GM18520 (cell line): ENCODE results near the gene AEN.

Source experiments
- ATAC-seq: cut with Tn5 transposase; IDR thresholded peaks from one replicate; pipeline ENCODE4 v1.9.1; 2021; ENCODE audit not compliant: unreplicated experiment

AEN gene

DNA sequence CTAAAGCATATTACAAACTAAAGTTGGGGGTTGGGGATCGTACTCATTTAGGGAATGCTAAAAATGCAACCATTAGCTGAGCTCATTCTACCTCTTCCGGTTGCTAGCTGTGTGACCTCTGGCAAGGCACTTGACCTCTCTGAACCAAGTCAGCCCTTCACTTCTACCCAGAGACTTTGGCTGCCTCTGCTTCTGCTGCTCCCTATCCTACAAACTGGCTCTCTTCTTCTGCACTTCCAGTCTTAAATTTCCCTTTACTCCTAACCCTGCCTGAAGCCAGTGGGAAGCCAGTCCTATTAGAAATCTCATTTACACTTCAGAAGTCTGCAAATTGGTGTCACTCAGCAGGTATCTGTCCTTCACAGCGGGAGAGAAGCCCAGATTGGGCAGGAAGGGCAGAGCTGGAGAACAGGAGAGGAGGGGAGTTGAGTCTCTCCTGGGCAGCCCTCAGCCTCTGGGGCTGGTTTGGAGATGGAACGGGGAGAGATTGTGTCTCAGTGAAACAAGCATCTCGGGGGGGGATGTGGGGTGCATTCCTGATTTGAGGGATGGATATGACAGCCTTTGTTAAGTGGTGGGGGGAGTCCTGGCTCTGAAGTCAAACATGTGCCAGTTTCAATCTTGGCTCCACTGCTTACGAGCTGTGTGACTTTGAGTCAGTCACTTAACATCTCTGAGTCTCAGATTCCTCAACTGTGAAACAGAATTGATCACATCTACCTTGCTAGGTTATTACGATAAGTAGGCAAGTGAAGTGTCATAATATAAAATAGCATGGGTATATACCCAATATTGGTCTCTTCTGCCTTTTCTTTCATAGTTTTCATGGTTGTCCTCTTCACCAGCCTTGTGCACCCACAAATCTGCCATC is 7.8 kb upstream of the AEN start:
- ATAC-seq: no peak

DNA sequence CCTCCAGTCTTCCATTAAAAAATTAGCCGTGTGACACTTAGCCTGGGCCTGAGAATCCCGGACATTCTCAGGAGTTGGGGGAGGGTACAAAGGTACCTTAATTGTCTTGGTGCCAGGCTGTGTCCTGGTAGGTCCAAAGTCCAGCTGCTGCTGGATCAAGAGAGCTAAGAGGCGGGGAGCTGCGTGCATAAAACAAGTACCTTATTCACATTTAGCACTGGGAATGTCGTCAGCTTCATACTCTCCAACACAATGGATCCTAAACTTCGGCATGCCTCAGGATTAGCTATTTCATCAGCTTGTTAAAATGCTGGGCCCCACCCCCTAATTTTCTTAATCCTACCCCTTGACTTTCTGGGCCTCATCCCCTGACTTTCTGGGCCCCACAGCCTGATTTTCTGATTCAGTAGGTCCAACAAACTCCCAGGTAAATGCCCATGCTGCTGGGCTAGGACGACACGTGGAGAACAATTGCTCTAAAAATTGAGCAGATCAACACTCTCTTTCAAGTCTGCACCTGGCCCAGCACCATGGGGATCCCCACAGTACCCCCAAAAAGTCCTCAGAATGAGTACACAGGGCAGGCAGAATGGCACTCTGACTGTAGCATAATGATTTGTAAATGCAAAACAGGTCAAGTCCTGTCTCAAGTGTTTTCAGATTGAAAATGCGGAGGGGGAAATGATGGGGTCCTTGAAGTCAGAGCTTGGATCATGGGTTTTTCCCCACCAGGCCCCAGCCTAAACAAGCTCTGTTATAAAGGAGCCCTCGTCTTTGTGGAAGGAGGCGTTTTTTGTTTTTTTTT is 5.6 kb upstream of the AEN start:
- ATAC-seq: peak; percentile 72

DNA sequence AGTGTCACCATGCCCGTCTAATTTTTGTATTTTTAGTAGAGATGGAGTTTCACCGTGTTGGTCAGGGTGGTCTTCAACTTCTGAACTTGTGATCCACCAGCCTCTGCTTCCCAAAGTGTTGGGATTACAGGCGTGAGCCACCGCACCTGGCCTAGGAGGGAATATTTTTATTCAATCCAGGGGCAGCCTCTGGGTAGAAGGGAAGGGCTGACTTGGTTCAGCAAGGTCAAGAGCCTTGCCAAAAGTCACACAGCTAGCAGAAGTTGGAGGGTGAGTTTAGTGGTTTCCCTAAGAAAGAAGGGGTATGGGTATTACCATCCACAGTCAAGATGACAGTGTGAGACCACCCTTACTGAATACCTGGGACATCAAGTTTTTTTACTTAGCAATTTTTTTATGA is 4.9 kb upstream of the AEN start:
- no peak for ATAC-seq

DNA sequence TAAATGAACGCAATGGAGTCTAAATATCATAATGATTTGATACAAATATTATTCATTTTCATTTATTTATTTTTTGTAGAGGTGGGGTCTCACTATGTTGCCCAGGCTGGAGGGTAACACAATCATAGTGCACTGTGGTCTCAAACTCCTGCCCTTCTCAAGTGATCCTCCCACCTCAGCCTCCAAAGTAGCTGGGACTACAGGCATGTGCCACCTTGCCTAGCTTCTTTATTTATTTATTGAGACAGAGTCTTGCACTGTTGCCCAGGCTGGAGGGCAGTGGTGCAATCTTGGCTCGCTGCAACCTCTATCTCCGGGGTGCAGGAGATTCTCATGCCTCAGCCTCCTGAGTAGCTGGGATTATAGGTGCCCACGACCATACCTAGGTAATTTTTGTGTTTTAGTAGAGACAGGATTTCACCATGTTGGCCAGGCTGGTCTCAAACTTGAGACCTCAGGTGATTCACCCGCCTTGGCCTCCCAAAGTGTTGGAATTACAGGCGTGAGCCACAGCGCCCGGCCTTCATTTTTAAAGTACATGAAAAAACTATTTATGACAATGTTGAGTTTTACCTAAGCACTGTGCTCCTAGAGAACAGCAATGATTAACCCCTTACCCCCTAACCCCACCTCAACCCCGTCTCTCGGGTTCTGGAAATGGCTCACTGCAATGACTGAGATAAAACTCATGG is 4.0 kb upstream of the AEN start:
- no peak for ATAC-seq

DNA sequence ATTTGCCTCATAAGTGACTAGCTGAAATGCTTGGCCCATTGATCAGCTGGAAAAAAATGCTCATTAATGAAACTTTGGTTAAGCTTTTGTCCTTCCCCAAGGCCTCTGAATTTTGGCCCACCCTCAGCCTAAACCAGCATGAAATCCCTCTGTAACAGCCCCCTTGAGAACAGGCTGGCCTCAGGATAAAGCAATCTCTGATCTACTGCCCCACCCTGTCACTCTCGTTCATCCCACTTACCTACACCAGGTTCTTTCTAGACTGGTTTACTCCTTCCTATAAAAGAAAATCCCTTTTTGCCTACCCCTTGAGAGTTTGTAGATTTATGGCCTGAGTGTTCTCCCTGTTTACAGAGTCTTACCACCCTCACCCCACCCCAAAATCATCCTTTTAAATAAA is 3.4 kb upstream of the AEN start:
- ATAC-seq: no peak

DNA sequence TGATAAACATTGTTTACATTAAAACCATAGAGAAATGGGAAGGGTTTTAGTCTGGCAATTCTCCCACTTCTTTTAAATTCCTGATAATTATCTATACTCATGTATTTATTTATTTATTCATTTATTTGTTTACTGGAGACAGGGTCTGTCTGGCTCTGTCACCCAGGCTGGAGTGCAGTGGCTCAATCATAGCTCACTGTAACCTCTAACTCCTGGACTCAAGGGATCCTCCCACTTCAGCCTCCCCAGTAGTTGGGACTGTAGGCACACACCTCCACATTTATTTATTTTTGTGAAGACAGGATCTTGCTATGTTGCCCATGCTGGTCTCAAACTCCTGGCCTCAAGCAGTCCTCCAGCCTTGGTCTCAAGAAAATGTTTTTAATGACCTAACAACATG is 2.5 kb upstream of the AEN start:
- ATAC-seq: no peak

DNA sequence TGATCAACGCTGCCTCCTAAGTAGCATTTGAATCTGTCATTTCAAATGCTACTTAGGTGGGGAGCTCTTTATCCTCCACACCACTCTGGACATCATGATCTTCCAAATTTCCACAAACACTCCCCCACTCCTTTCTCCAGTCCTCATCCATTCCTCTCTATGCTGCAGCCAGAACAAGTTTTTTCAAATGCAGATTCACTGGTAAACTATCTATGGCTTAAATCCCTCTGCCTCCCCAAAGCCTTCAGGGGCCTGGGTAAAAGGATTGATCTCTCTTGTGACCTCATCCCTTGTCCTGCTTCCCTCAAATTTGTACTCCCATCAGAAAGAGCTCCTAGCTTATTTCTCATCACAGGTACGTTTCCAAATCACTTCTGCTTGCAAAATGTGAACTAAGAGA is 1.3 kb upstream of the AEN start:
- no peak for ATAC-seq

DNA sequence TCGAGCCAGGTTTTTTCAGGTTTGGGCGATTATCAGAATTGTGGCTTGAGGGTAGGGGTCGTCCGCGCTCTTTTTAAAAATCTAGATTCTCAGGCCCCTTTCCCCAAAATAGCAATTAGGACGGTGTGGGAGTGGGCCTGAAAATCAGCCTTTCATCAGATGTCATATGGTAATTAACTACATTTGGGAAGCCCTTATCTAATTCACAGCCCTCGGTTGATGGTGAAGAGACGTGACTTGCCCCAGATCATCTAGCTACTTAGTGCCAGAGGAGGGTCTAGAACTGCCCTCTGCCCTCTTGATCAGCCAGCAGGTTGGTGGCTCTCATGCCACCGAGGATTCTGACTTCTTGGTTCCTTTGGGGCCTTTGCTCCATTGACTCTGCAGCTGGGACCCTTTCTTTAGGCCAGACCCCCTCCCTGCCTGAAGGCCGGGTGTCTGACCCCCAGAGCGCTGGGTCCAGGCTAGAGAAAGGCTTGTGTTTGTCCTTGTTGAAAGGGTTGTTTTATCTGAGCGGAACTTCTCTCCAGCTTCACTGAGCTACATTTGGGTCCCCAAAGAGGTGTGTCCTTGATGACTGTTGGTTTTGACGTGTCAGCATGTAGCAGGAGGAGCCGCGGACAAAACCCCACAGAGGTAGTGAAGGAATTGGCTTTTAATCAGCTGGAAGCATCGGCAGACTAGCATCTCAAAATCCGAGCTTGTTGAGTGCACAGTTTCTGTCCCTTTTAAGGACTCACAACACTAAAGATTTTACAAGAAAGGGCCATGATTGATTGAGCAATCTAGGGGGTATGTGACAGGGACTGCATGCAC is 857 bp downstream of the AEN start:
- ATAC-seq: peak; percentile 29

DNA sequence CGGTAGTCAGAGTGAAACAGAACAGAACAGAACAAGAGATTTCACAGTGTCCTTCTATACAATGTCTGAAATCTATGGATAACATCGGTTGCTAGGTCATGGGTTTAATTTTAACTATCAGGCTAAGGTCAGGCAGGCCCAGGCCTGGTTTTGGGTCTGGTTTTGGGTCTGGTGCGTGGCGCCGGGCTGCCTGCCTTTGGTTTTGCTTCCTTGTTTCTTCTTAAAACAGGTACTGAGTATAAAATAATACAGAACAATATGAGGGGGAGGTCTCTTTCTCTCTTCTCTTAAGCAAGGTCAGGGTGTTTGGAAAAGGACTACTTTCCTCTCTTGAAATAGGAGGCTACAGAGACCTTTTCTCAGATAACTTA is 1.4 kb downstream of the AEN start:
- no peak for ATAC-seq

DNA sequence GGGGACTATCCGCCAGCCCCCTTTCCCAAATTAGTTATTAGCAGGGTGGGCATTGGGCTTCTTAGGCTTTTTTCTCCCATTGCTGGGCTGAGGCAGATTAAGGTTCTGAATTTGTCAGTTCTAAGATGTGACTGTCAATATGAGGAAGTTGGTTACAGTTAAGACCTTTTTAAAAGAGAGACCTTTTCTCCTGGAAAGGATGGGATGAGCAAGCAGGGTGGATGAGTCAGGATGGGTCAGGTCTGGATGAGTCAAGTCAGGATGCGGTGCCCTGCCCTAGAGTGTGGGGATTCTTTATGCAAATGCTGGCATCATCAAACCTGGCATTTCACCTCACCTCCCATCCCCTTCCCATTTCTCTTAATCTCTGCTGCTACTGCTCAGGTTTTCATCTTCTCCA is 1.9 kb downstream of the AEN start:
- ATAC-seq: peak; percentile 23

DNA sequence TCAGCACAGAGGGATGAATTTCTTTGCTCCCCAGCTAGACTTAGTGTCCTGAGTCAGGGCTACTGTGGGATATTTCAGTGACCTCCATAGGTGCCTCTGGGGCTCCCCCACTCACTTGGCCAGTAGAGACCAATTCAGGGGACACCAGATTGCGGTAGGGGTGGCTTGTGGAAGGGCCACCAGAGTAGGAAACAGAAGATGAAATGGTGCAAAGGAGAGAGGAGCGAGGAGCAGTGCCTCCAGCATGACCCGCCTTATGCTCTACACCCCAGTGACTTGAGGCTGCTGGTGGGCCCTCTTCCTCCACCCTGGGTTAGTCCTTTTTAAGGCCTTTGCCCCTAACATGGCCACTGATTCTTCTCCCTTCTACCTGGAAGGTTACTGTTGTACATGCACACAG is 2.5 kb downstream of the AEN start:
- no peak for ATAC-seq

DNA sequence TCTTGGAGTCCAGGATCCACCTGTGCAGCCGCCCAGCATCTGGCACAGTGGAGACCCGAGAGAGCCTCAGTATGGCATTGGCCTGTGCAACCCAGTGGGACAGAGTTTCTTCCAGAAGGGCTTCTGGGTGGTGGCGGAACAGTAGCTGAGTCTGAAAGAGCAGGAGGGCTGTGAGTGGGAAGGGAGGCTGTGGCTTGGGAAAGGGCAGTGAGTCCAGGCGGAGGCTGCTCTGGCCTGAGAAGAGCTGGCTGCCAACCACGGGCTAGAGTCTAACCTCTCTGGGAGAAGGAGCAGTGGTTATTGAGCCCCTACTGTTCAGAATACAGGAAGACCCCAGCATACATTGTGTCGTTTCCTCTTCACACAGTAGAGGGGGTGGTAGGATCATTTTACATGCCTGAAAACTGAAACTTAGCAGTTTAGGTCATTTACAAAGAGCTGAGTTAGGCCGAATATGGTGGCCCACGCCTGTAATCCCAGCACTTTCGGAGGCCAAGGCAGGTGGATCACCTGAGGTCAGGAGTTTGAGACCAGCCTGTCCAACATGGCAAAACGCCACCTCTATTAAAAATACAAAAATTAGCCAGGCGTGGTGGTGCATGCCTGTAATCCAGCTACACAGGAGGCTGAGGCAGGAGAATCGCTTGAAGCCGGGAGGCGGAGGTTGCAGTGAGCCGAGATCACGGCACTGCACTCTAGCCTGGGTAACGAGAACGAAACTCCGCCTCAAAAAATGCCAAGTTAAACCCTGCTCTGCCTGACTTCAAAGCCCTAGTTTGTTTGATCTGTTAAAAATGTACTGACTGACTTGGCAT is 3.2 kb downstream of the AEN start:
- no peak for ATAC-seq

DNA sequence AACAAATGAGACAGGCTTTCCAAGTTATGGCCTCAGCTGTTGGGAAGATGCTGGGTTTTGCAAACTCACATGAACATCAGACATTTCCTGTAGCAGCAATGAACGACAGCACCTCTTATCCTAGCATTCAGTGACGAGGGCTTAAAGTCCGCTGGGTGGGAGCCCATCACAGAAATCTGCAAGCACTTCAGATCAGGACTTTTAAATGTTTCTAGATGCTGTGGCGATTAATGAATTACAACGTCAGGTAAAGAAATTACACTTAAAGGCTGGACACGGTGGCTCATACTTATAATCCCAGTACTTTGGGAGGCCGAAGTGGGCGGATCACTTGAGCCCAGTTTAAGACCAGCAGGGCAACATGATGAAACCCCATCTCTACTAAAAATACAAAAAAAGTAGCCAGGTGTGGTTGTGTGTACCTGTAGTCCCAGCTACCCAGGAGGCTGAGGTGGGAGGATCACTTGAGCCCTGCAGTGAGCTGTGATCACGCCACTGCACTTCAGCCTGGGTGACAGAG is 3.9 kb downstream of the AEN start:
- no peak for ATAC-seq

DNA sequence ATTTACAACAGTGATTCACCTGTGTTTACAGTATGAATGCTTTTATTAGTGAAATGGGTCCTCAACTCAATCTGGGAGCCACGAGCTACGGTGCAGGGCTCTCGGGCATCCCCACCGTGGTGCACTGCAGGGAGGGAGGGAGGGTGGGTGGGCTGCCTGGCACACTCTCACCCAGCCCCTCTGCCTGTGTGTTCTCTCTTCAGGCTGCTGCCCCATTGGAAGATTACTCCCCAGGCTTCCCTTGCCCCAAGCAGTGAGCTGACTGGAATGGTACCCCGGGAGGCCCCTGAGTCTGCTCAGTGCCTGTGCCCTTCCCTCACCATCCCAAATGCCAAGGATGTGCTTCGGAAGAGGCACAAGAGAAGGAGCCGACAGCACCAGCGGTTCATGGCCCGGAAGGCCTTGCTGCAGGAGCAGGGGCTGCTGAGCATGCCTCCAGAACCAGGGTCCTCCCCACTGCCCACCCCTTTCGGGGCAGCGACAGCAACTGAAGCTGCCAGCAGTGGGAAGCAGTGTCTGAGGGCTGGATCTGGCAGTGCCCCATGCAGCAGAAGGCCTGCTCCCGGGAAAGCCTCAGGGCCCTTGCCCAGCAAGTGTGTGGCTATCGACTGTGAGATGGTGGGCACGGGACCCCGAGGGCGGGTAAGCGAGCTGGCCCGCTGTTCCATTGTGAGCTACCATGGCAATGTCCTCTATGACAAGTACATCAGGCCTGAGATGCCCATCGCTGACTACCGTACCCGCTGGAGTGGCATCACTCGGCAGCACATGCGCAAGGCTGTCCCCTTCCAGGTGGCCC is 5.0 kb downstream of the AEN start:
- ATAC-seq: no peak

DNA sequence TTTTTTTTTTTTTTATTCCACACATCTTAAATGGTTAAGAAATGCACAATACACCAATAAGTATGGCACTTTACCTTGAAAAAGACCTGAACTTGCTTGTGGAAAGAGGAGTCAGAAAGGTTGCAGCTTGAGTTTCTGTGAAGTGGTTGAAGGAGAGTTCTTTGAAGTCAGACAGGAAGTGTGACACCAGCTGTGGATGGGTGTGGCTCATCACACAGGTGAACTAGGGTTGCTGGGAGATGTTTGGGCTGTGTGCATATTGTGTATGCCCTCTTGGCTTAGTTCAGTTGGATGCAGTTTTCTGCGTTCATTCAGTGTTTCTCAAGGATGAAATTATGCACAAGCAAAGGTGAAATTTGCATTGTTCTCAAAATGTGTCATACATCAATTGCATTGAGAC is 6.3 kb downstream of the AEN start:
- ATAC-seq: no peak

DNA sequence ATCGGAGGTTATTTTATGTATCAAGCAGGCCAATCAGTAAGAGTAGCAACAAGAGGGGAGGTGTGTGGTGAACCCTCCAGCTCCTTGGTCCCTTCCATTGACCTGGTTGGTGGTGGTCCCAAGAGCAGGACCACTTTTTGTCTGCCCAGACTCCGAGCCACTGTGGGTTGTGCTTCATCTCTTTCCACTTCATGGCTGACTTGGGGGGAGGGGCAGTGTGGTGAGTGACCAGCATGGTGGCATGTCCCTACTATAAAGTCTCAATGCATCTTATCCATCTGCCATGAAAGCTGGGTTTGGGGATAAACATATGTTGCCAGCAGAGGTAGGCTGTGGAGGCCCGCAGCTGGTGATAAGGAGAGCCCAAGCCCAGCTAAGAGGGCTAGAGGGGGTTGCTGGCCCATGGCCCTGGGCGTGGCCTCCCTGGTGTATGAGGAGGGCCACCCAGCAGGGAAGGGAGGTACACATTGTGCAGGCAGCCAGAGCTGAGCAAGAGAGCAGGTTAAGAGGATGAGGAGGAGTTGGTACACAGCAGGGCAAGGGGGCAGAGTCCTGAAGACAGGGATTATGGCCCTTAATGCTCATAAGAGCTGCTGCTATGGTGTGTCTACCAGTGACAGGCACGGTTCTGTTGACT is 7.0 kb downstream of the AEN start:
- ATAC-seq: no peak

DNA sequence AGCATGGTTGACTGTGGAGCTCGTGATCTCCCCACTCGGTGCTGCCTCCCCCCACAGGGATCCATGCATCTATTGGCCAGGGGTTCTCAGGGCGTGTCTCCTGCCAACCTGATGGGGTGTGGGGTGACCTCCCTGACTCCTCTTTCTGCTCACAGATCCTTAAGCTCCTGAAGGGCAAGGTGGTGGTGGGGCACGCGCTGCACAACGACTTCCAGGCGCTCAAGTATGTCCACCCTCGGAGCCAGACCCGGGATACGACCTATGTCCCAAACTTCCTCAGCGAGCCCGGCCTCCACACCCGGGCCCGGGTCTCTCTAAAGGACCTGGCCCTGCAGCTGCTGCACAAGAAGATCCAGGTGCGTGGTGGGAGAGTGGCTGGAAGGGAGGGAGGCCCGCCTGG is 7.9 kb downstream of the AEN start:
- ATAC-seq: no peak

DNA sequence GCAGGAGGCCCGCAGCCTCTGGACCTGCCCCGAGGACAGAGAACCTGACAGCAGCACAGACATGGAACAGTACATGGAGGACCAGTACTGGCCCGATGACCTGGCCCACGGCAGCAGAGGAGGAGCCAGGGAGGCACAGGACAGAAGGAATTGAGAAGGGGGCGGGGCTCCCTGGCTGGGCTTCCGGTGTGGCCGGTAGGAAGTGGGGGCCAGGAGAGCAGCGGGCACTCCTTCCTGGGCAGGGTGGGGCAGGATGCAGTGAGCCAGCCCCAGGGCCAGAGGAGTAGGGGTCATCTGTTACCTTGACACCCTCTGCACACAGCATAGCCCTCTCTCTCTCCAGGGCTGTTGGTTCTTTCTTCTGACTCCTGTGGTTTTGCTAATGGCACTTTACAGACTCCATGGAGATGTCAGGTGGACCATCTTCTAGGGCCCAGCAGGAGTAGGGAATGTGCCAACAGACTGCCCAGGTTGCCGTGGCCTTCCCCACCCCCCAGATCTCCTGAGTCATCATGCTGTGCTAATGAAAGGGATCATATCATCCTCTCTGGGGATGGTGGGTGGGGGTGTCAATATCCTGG is 9.1 kb downstream of the AEN start:
- no peak for ATAC-seq
